ENCODE measurements around the gene USP12. TPM values are rescaled to one million over a fixed set of nuclear protein-coding genes. Genes with fewer than 3 reads are reported as not detected.

USP12 gene
- polyA plus RNA-seq, 3 donors, result 12.8 to 23.4 (median 14.5) TPM

DNA sequence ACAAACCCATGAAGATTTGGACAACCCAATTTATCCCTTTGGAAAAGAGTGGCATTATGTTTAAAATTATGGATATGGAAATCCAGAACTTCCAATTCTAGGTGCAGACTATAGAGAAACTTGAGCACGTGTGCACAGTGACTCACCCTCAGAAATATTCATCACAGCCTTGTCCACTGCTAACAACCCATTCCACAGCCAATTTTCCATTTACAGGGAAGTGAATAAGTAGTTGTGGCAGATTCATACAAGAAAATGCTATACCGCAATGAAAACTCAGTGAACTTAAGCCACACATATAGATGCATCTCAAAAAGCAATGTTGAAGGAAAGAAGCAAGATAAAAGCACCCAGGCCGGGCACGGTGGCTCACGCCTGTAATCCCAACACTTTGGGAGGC is 133.3 kb downstream of the USP12 start:
- peaks cover 3 to 15% (median 9%) of the 10 kb centered on the region in 3 donors for H3K27me3 Mint-ChIP-seq (ENCODE audit: low read depth in 3 of 3)

DNA sequence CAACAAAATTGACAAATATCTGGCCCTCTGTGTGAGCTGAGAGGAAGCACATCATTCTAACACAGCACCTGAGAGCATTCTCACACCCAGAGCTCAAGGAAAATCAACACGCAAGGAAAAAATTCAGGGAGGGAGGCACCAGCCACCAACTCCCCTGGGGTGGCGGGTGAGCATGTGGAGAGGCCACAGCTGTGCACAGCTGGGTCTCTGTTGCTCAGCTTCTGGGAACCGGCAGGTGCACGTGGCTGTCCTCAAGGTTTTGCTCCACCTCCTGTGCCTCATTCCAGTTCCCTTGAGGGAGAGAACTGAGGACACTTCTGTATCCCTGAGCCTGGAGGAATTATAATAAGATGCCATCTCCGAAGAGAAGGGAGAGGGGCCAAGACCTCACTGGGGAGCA is 134.0 kb downstream of the USP12 start:
- peak overlapping the region in 1 of 7 donors; percentile 13 for H3K27ac Mint-ChIP-seq
- H3K27me3 Mint-ChIP-seq (ENCODE audit: low read depth in 3 of 3), result peaks cover 3 to 15% (median 7%) of the 10 kb centered on the region in 3 donors
- H2AFZ ChIP-seq (ENCODE audit: insufficient read depth, low read depth, low read length, poor library complexity, severe bottlenecking), result no peak overlapping the region
- H3K36me3 Mint-ChIP-seq, result no peaks in the 10 kb centered on the region
- peaks cover 0 to 6% of the 10 kb centered on the region in 2 donors for H3K27me3 ChIP-seq (ENCODE audit: control insufficient read depth in 2 of 2, insufficient read depth in 2 of 2, low read length in 2 of 2)
- no peaks in the 10 kb centered on the region for H3K9me3 ChIP-seq (replicated peaks in 1 of 2; ENCODE audit: control insufficient read depth in 1 of 2, insufficient read depth in 1 of 2, low read length in 2 of 2)
- no peaks in the 10 kb centered on the region for H3K79me2 ChIP-seq (ENCODE audit: insufficient read depth, low read length)
- no peak overlapping the region for H3K4me3 Mint-ChIP-seq
- no peaks in the 10 kb centered on the region for H3K36me3 ChIP-seq (replicated peaks in 1 of 2; ENCODE audit: control insufficient read depth in 1 of 2, insufficient read depth in 2 of 2, low read length in 2 of 2)
- peaks cover 9% of the 10 kb centered on the region for H3K4me1 Mint-ChIP-seq
- peaks cover 0 to 3% (median 0%) of the 10 kb centered on the region in 7 donors for H3K9me3 Mint-ChIP-seq
- intact Hi-C loops (cut with micrococcal nuclease), result no loop called here
- H3K4me3 ChIP-seq (replicated peaks in 1 of 3; ENCODE audit: low read depth in 2 of 3, low read length in 3 of 3), result no peak overlapping the region
- H3K4me2 ChIP-seq (replicated peaks; ENCODE audit: extremely low read depth, low read length, poor library complexity, severe bottlenecking), result no peak overlapping the region
- peaks cover 0 to 6% of the 10 kb centered on the region in 2 donors for H3K4me1 ChIP-seq (ENCODE audit: control insufficient read depth in 1 of 2, insufficient read depth in 2 of 2, low read length in 2 of 2)
- H4K20me1 ChIP-seq (ENCODE audit: insufficient read depth, low read length), result no peaks in the 10 kb centered on the region
- no peak for DNase-seq
- H3K9ac ChIP-seq (ENCODE audit: insufficient read depth, low read length, poor library complexity, severe bottlenecking), result no peak overlapping the region
- TF ChIP-seq, protein P1, sequence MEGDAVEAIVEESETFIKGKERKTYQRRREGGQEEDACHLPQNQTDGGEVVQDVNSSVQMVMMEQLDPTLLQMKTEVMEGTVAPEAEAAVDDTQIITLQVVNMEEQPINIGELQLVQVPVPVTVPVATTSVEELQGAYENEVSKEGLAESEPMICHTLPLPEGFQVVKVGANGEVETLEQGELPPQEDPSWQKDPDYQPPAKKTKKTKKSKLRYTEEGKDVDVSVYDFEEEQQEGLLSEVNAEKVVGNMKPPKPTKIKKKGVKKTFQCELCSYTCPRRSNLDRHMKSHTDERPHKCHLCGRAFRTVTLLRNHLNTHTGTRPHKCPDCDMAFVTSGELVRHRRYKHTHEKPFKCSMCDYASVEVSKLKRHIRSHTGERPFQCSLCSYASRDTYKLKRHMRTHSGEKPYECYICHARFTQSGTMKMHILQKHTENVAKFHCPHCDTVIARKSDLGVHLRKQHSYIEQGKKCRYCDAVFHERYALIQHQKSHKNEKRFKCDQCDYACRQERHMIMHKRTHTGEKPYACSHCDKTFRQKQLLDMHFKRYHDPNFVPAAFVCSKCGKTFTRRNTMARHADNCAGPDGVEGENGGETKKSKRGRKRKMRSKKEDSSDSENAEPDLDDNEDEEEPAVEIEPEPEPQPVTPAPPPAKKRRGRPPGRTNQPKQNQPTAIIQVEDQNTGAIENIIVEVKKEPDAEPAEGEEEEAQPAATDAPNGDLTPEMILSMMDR (IDR thresholded peaks at IDR 0.05), result no peak
- no peak overlapping the region for H3K27ac ChIP-seq (ENCODE audit: low read depth in 1 of 2, low read length in 2 of 2)
- 96% methylated on average over 2 of the region's 5 CpGs for WGBS (ENCODE audit: insufficient coverage)

More for the DNA sequence above, 133.3 kb downstream of the USP12 start:
- intact Hi-C loops (cut with micrococcal nuclease), result no loop called here
- Mint-ChIP-seq H3K9me3 (peaks cover 0 to 6% (median 3%) of the 10 kb centered on the region in 7 donors), H3K4me1 (peaks cover 9% of the 10 kb centered on the region), H3K36me3 (no peaks in the 10 kb centered on the region), H3K4me3 (no peak overlapping the region), H3K27ac (no peak overlapping the region)
- Histone ChIP-seq H3K4me3 (replicated peaks in 1 of 3; ENCODE audit: low read depth in 2 of 3, low read length in 3 of 3) (no peak overlapping the region), H3K9ac (ENCODE audit: insufficient read depth, low read length, poor library complexity, severe bottlenecking) (no peak overlapping the region), H2AFZ (ENCODE audit: insufficient read depth, low read depth, low read length, poor library complexity, severe bottlenecking) (no peak overlapping the region), H3K9me3 (replicated peaks in 1 of 2; ENCODE audit: control insufficient read depth in 1 of 2, insufficient read depth in 1 of 2, low read length in 2 of 2) (peaks cover 0 to 3% of the 10 kb centered on the region in 2 donors), H3K36me3 (replicated peaks in 1 of 2; ENCODE audit: control insufficient read depth in 1 of 2, insufficient read depth in 2 of 2, low read length in 2 of 2) (no peaks in the 10 kb centered on the region), H3K27me3 (ENCODE audit: control insufficient read depth in 2 of 2, insufficient read depth in 2 of 2, low read length in 2 of 2) (peaks cover 0 to 6% of the 10 kb centered on the region in 2 donors), H3K27ac (ENCODE audit: low read depth in 1 of 2, low read length in 2 of 2) (no peak overlapping the region), H3K4me2 (replicated peaks; ENCODE audit: extremely low read depth, low read length, poor library complexity, severe bottlenecking) (no peak overlapping the region), H4K20me1 (ENCODE audit: insufficient read depth, low read length) (no peaks in the 10 kb centered on the region), H3K79me2 (ENCODE audit: insufficient read depth, low read length) (no peaks in the 10 kb centered on the region), H3K4me1 (ENCODE audit: control insufficient read depth in 1 of 2, insufficient read depth in 2 of 2, low read length in 2 of 2) (peaks cover 0 to 6% of the 10 kb centered on the region in 2 donors)
- WGBS (ENCODE audit: insufficient coverage), result no CpG with 5 or more reads among the region's 5 CpGs
- no peak for DNase-seq
- TF ChIP-seq, protein P1 (IDR thresholded peaks at IDR 0.05), result no peak

Measured in CD14-positive monocyte (primary cell).